ENCODE data around the gene XCL2.

The XCL2 gene

GRCh38 chr1:168509875-168510791, 33.7 kb downstream of the XCL2 start:
- Histone ChIP-seq H3K4me1 (ENCODE audit: control insufficient read depth in 1 of 2, insufficient read depth in 2 of 2, low read length in 2 of 2) (peaks cover 4 to 47% of the 10 kb centered on the region in 2 donors), H3K9me3 (ENCODE audit: control insufficient read depth in 1 of 2, low read length in 2 of 2) (no peaks in the 10 kb centered on the region), H3K4me3 (ENCODE audit: low read depth in 1 of 2, low read length in 2 of 2) (no peak overlapping the region), H3K27ac (ENCODE audit: low read length) (no peak overlapping the region), H3K36me3 (ENCODE audit: control insufficient read depth in 1 of 2, insufficient read depth in 2 of 2, low read length in 2 of 2) (no peaks in the 10 kb centered on the region), H3K27me3 (ENCODE audit: low read depth, low read length) (no peaks in the 10 kb centered on the region)

DNA sequence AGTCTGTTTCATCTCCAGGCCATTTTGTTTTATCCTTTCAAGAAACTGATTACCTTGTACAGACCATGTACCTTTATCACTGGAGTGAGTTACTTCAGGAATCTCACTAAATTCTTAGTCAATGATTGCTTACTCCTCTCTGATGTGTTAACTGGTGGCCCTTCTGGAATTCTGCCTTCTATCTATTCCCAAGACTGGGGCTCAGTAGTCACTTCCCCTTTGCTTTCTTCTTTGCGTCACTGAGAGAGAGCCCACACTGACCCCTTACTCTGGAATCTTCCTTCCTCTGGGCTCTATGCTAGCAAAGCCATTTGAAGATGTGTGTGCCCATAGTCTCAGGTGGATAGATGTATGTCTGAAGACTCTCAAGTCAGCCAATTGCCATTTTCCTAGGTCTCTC, 34.6 kb downstream of the XCL2 start:
- H3K27ac ChIP-seq (ENCODE audit: low read length): no peak overlapping the region
- H3K9me3 ChIP-seq (ENCODE audit: control insufficient read depth in 1 of 2, low read length in 2 of 2): no peaks in the 10 kb centered on the region
- no peaks in the 10 kb centered on the region for H3K36me3 ChIP-seq (ENCODE audit: control insufficient read depth in 1 of 2, insufficient read depth in 2 of 2, low read length in 2 of 2)
- H3K4me1 ChIP-seq (ENCODE audit: control insufficient read depth in 1 of 2, insufficient read depth in 2 of 2, low read length in 2 of 2): peaks cover 4 to 44% of the 10 kb centered on the region in 2 donors
- no peaks in the 10 kb centered on the region for H3K27me3 ChIP-seq (ENCODE audit: low read depth, low read length)
- H3K4me3 ChIP-seq (ENCODE audit: low read depth in 1 of 2, low read length in 2 of 2): no peak overlapping the region

GRCh38 chr1:168507828-168508227, 36.0 kb downstream of the XCL2 start:
- peaks cover 4 to 30% of the 10 kb centered on the region in 2 donors for H3K4me1 ChIP-seq (ENCODE audit: control insufficient read depth in 1 of 2, insufficient read depth in 2 of 2, low read length in 2 of 2)
- H3K36me3 ChIP-seq (ENCODE audit: control insufficient read depth in 1 of 2, insufficient read depth in 2 of 2, low read length in 2 of 2): no peaks in the 10 kb centered on the region
- H3K4me3 ChIP-seq (ENCODE audit: low read depth in 1 of 2, low read length in 2 of 2): no peak overlapping the region
- H3K27me3 ChIP-seq (ENCODE audit: low read depth, low read length): no peaks in the 10 kb centered on the region
- no peak overlapping the region for H3K27ac ChIP-seq (ENCODE audit: low read length)
- no peaks in the 10 kb centered on the region for H3K9me3 ChIP-seq (ENCODE audit: control insufficient read depth in 1 of 2, low read length in 2 of 2)

GRCh38 chr1:168507231-168507630, 36.6 kb downstream of the XCL2 start:
- H3K4me1 ChIP-seq (ENCODE audit: control insufficient read depth in 1 of 2, insufficient read depth in 2 of 2, low read length in 2 of 2): peaks cover 4 to 29% of the 10 kb centered on the region in 2 donors
- no peak overlapping the region for H3K27ac ChIP-seq (ENCODE audit: low read length)
- no peaks in the 10 kb centered on the region for H3K36me3 ChIP-seq (ENCODE audit: control insufficient read depth in 1 of 2, insufficient read depth in 2 of 2, low read length in 2 of 2)
- H3K4me3 ChIP-seq (ENCODE audit: low read depth in 1 of 2, low read length in 2 of 2): no peak overlapping the region
- H3K27me3 ChIP-seq (ENCODE audit: low read depth, low read length): no peaks in the 10 kb centered on the region
- no peaks in the 10 kb centered on the region for H3K9me3 ChIP-seq (ENCODE audit: control insufficient read depth in 1 of 2, low read length in 2 of 2)

DNA sequence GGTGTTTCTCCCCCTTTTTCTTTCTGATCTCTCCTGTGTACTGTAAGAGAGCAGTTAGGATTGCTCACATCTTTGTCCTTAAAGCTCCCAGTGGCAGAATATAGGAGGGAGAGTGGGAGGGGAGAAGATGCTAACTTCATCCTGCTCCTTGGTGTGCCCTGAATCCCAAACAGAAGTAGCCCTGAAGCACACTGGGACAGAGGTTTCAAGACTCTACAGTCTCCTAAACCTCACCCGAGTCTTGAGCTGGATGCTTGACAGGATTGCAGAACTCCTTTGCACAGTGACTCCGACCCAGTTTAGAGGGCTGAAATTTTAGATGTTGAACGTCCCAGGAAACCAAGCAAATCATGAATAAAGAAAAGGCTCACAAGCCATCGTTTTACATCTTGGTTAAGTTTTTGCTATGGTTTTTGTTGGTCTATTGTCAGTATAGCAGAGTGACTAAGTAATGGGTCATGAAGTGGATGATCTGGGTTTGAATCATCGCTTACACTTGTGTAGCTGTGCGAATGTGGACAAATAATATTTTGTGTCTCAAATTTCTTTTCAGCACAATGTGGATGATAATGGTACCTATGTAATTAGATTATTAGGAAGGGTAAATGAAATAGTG, 37.5 kb downstream of the XCL2 start:
- Histone ChIP-seq H3K4me3 (ENCODE audit: low read depth in 1 of 2, low read length in 2 of 2) (no peak overlapping the region), H3K27me3 (ENCODE audit: low read depth, low read length) (no peaks in the 10 kb centered on the region), H3K9me3 (ENCODE audit: control insufficient read depth in 1 of 2, low read length in 2 of 2) (no peaks in the 10 kb centered on the region), H3K4me1 (ENCODE audit: control insufficient read depth in 1 of 2, insufficient read depth in 2 of 2, low read length in 2 of 2) (peaks cover 4 to 29% of the 10 kb centered on the region in 2 donors), H3K36me3 (ENCODE audit: control insufficient read depth in 1 of 2, insufficient read depth in 2 of 2, low read length in 2 of 2) (no peaks in the 10 kb centered on the region), H3K27ac (ENCODE audit: low read length) (no peak overlapping the region)

DNA sequence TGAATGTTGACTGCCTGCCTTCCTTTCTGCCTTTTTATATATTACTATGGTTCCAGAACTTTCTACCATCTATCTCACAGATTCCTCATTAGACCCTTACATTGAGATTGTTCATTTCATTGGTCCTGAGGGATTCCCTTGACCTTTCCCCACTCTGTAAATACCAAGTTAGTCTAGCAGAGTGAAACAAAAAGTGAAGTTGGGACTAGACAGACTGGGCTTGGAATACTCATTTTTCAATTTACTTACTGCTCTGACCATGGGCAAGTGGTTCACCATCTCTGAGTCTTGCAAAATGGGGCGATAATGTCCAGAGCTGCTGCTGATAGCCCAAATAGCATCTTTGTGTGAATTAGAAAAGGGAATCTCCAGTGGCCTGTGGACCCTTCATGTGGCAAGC, 38.8 kb downstream of the XCL2 start:
- no peaks in the 10 kb centered on the region for H3K36me3 ChIP-seq (ENCODE audit: control insufficient read depth in 1 of 2, insufficient read depth in 2 of 2, low read length in 2 of 2)
- H3K4me3 ChIP-seq (ENCODE audit: low read depth in 1 of 2, low read length in 2 of 2): no peak overlapping the region
- H3K27ac ChIP-seq (ENCODE audit: low read length): no peak overlapping the region
- no peaks in the 10 kb centered on the region for H3K27me3 ChIP-seq (ENCODE audit: low read depth, low read length)
- H3K9me3 ChIP-seq (ENCODE audit: control insufficient read depth in 1 of 2, low read length in 2 of 2): no peaks in the 10 kb centered on the region
- H3K4me1 ChIP-seq (ENCODE audit: control insufficient read depth in 1 of 2, insufficient read depth in 2 of 2, low read length in 2 of 2): peaks cover 4 to 27% of the 10 kb centered on the region in 2 donors

DNA sequence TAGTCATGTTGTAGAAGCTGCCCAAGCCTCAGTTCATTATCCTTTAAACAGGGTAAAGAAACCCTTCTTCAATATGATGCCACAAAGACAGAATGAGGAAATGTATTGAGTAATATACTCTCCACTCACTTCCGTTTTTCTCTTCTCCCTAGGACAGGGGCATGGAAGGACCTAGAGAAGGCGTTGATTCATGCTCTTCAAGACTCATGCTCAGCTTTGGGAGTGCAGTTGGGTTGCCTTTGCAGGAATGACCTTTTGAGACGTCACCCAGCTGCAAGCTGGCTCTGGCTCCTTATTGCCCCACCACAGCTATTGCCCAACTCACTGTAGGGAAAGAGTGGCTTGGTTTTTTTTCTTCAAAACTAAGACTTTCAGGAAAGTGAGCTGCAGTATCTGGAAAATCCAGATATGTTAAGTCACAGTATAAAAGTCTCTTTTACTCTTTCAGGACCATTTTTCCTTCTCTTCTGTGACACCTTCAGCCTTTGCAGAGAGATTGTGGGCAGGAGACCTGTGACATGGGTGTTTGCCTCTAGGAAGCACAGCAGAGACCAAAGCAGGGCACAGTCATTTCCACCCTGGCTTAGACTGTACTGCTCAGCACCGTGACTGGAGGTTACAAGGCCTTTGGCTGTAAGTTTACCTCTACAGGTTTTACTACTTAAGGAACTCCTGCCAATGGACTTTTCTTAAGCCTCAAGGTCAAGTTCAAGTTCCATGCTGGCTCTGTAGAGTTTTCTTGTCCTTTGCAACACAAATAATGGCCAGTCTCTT, 39.5 kb downstream of the XCL2 start:
- no peaks in the 10 kb centered on the region for H3K9me3 ChIP-seq (ENCODE audit: control insufficient read depth in 1 of 2, low read length in 2 of 2)
- no peak overlapping the region for H3K27ac ChIP-seq (ENCODE audit: low read length)
- no peaks in the 10 kb centered on the region for H3K27me3 ChIP-seq (ENCODE audit: low read depth, low read length)
- H3K36me3 ChIP-seq (ENCODE audit: control insufficient read depth in 1 of 2, insufficient read depth in 2 of 2, low read length in 2 of 2): no peaks in the 10 kb centered on the region
- H3K4me1 ChIP-seq (ENCODE audit: control insufficient read depth in 1 of 2, insufficient read depth in 2 of 2, low read length in 2 of 2): peaks cover under 1 to 24% of the 10 kb centered on the region in 2 donors
- H3K4me3 ChIP-seq (ENCODE audit: low read depth in 1 of 2, low read length in 2 of 2): no peak overlapping the region

GRCh38 chr1:168499688-168500049, 44.1 kb downstream of the XCL2 start:
- Histone ChIP-seq H3K27me3 (ENCODE audit: low read depth, low read length) (no peaks in the 10 kb centered on the region), H3K27ac (ENCODE audit: low read length) (no peak overlapping the region), H3K36me3 (ENCODE audit: control insufficient read depth in 1 of 2, insufficient read depth in 2 of 2, low read length in 2 of 2) (no peaks in the 10 kb centered on the region), H3K9me3 (ENCODE audit: control insufficient read depth in 1 of 2, low read length in 2 of 2) (no peaks in the 10 kb centered on the region), H3K4me1 (ENCODE audit: control insufficient read depth in 1 of 2, insufficient read depth in 2 of 2, low read length in 2 of 2) (peaks cover 0 to 22% of the 10 kb centered on the region in 2 donors), H3K4me3 (ENCODE audit: low read depth in 1 of 2, low read length in 2 of 2) (no peak overlapping the region)

DNA sequence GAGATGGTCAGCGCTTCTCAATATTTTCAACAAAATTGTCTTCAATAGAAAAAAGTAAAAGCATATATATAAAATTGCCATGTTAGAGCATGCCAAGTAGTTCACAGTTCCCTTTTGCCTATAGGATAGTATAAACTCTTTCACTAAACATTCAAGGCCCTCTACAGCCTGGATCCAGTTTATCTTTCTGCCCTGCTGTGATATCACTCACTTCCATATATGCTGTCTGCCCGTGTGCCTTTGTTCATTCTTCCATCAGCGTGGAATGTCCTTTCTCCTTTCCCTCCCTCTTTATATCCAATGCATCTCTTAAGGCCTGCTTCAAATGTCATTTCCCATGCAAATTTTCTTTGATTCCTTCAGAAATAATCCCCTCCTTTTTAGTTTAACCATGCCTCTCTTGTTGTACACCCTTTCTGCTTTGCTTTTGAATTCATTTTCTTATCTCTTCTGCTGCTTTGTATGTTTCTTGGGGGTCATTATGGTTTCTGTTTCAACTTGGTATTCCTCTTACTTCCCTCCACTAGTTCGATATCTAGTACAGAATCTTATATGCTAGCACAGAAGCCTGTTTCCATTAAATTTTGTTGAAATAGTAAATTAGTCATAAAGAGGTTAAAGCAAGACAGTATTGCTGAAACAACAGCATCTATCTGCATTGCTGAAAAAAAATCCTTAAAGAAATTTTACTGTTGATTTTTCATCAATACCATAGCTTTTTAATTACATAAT, 44.7 kb downstream of the XCL2 start:
- H3K27me3 ChIP-seq (ENCODE audit: low read depth, low read length): no peaks in the 10 kb centered on the region
- H3K36me3 ChIP-seq (ENCODE audit: control insufficient read depth in 1 of 2, insufficient read depth in 2 of 2, low read length in 2 of 2): no peaks in the 10 kb centered on the region
- no peak overlapping the region for H3K4me3 ChIP-seq (ENCODE audit: low read depth in 1 of 2, low read length in 2 of 2)
- peaks cover 0 to 22% of the 10 kb centered on the region in 2 donors for H3K4me1 ChIP-seq (ENCODE audit: control insufficient read depth in 1 of 2, insufficient read depth in 2 of 2, low read length in 2 of 2)
- no peak overlapping the region for H3K27ac ChIP-seq (ENCODE audit: low read length)
- no peaks in the 10 kb centered on the region for H3K9me3 ChIP-seq (ENCODE audit: control insufficient read depth in 1 of 2, low read length in 2 of 2)

DNA sequence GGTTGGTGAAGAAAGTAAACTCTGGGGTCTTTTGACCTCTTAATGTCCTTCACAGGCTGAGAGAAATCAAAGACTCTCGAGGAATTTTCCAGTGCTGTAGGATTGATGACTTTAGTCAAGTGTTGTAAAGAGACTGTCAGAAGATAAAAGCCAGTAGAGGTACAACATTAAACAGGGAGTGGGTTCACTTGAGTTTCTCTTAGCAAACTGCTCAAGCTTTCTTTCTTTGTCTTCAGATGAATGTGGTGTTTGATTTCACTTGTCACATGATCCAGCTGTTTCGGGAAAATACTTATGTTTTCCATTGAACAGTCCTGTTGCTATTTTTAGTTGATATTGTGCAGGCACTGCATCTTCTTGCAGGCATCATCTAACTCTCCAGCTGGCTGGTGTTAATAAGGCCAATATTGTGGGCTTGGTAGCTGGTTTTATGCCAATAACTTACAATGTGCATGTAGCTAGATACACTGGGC, 45.6 kb downstream of the XCL2 start:
- Histone ChIP-seq H3K36me3 (ENCODE audit: control insufficient read depth in 1 of 2, insufficient read depth in 2 of 2, low read length in 2 of 2) (no peaks in the 10 kb centered on the region), H3K27me3 (ENCODE audit: low read depth, low read length) (no peaks in the 10 kb centered on the region), H3K4me3 (ENCODE audit: low read depth in 1 of 2, low read length in 2 of 2) (no peak overlapping the region), H3K9me3 (ENCODE audit: control insufficient read depth in 1 of 2, low read length in 2 of 2) (no peaks in the 10 kb centered on the region), H3K27ac (ENCODE audit: low read length) (no peak overlapping the region), H3K4me1 (ENCODE audit: control insufficient read depth in 1 of 2, insufficient read depth in 2 of 2, low read length in 2 of 2) (peaks cover 0 to 22% of the 10 kb centered on the region in 2 donors)
